IPS-20b (cell line): ENCODE data around the gene TECPR1.
"Not testable (repeated sequence)": the region's sequence is repeated elsewhere in the genome, so short reads cannot be mapped to it uniquely, and the experiment has no call there.

Experiments
- H3K27ac ChIP-seq: one replicate; pipeline ENCODE4 v1.5.1; 2013; ENCODE audit warnings: low read length
- H3K27me3 ChIP-seq: 2 replicates; pipeline ENCODE4 v1.6.1; 2013; ENCODE audit warnings: mild to moderate bottlenecking, low read length, inconsistent platforms; ENCODE audit not compliant: insufficient read depth
- H3K36me3 ChIP-seq: 2 replicates; pipeline ENCODE4 v1.6.1; 2013; ENCODE audit warnings: low read depth, mild to moderate bottlenecking, inconsistent platforms, low read length, moderate library complexity; ENCODE audit not compliant: insufficient read depth
- H3K4me1 ChIP-seq: 2 replicates; pipeline ENCODE4 v1.6.1; 2013; ENCODE audit warnings: mild to moderate bottlenecking, control low read depth, inconsistent platforms, low read length, moderate library complexity; ENCODE audit not compliant: insufficient read depth
- H3K4me3 ChIP-seq: 2 replicates; pipeline ENCODE4 v1.5.1; 2013; ENCODE audit warnings: mild to moderate bottlenecking, low read length, inconsistent platforms
- H3K9ac ChIP-seq: 2 replicates; pipeline ENCODE4 v1.6.1; 2013; ENCODE audit warnings: low read depth, mild to moderate bottlenecking, inconsistent platforms, low read length, moderate library complexity
- H3K9me3 ChIP-seq: 2 replicates; pipeline ENCODE4 v1.6.1; 2013; ENCODE audit warnings: mild to moderate bottlenecking, low read depth, low read length, inconsistent platforms; ENCODE audit not compliant: insufficient read depth

TECPR1 gene

GRCh38 chr7:98221611-98222532, 30.2 kb downstream of the TECPR1 start:
- H3K9ac ChIP-seq: no peak overlapping the region
- H3K4me1 ChIP-seq: no peaks in the 10 kb centered on the region
- H3K27me3 ChIP-seq: no peaks in the 10 kb centered on the region
- H3K36me3 ChIP-seq: no peaks in the 10 kb centered on the region
- no peaks in the 10 kb centered on the region for H3K9me3 ChIP-seq
- H3K4me3 ChIP-seq: no peak overlapping the region
- no peak overlapping the region for H3K27ac ChIP-seq

- H3K4me3 ChIP-seq, H3K36me3 ChIP-seq, H3K27me3 ChIP-seq, H3K9me3 ChIP-seq, H3K27ac ChIP-seq, H3K9ac ChIP-seq, H3K4me1 ChIP-seq: not testable (repeated sequence)
These were observed 32.6 kb downstream of the TECPR1 start for GRCh38 chr7:98219382-98219781.

GRCh38 chr7:98217623-98218582, 34.1 kb downstream of the TECPR1 start:
- Histone ChIP-seq H3K4me1 (no peaks in the 10 kb centered on the region), H3K27ac (no peak overlapping the region), H3K9me3 (no peaks in the 10 kb centered on the region), H3K36me3 (no peaks in the 10 kb centered on the region), H3K27me3 (no peaks in the 10 kb centered on the region), H3K4me3 (no peak overlapping the region), H3K9ac (no peak overlapping the region)

GRCh38 chr7:98216941-98217622, 35.0 kb downstream of the TECPR1 start:
- Histone ChIP-seq H3K9ac (no peak overlapping the region), H3K27ac (no peak overlapping the region), H3K4me1 (no peaks in the 10 kb centered on the region), H3K36me3 (no peaks in the 10 kb centered on the region), H3K27me3 (no peaks in the 10 kb centered on the region), H3K9me3 (no peaks in the 10 kb centered on the region), H3K4me3 (no peak overlapping the region)

GRCh38 chr7:98215561-98216495, 36.2 kb downstream of the TECPR1 start:
- H3K27ac ChIP-seq: no peak overlapping the region
- H3K9me3 ChIP-seq: no peaks in the 10 kb centered on the region
- no peak overlapping the region for H3K4me3 ChIP-seq
- no peaks in the 10 kb centered on the region for H3K27me3 ChIP-seq
- H3K9ac ChIP-seq: no peak overlapping the region
- no peaks in the 10 kb centered on the region for H3K4me1 ChIP-seq
- H3K36me3 ChIP-seq: no peaks in the 10 kb centered on the region

GRCh38 chr7:98214811-98215321, 37.2 kb downstream of the TECPR1 start:
- Histone ChIP-seq H3K4me1 (no peaks in the 10 kb centered on the region), H3K36me3 (no peaks in the 10 kb centered on the region), H3K9me3 (no peaks in the 10 kb centered on the region), H3K27ac (no peak overlapping the region), H3K9ac (no peak overlapping the region), H3K27me3 (no peaks in the 10 kb centered on the region), H3K4me3 (no peak overlapping the region)

GRCh38 chr7:98213888-98214810, 37.9 kb downstream of the TECPR1 start:
- H3K4me3 ChIP-seq: no peak overlapping the region
- H3K9me3 ChIP-seq: no peaks in the 10 kb centered on the region
- no peak overlapping the region for H3K9ac ChIP-seq
- H3K36me3 ChIP-seq: no peaks in the 10 kb centered on the region
- H3K27me3 ChIP-seq: no peaks in the 10 kb centered on the region
- no peak overlapping the region for H3K27ac ChIP-seq
- no peaks in the 10 kb centered on the region for H3K4me1 ChIP-seq

- H3K27ac ChIP-seq: no peak overlapping the region
- H3K4me1 ChIP-seq: no peaks in the 10 kb centered on the region
- no peak overlapping the region for H3K9ac ChIP-seq
- H3K4me3 ChIP-seq: no peak overlapping the region
- no peaks in the 10 kb centered on the region for H3K9me3 ChIP-seq
- no peaks in the 10 kb centered on the region for H3K27me3 ChIP-seq
- no peaks in the 10 kb centered on the region for H3K36me3 ChIP-seq
These were observed 38.6 kb downstream of the TECPR1 start for GRCh38 chr7:98213296-98213887.

- no peaks in the 10 kb centered on the region for H3K36me3 ChIP-seq
- H3K4me3 ChIP-seq: no peak overlapping the region
These were observed 39.4 kb downstream of the TECPR1 start for GRCh38 chr7:98212532-98213041.

More at GRCh38 chr7:98212532-98213041, 39.4 kb downstream of the TECPR1 start:
- H3K27me3 ChIP-seq: no peaks in the 10 kb centered on the region
- H3K27ac ChIP-seq: no peak overlapping the region
- no peak overlapping the region for H3K9ac ChIP-seq
- no peaks in the 10 kb centered on the region for H3K9me3 ChIP-seq
- H3K4me1 ChIP-seq: no peaks in the 10 kb centered on the region
